Inflammatory macrophage (primary cell): ENCODE results near the gene NMS.
A peak's percentile ranks its signal among the peaks of the same experiment; 100 is the strongest.

Experiments used
- DNase-seq, 2 donors: peaks; one replicate each; pipeline ENCODE4 v3.0.0-alpha.2; 2020 to 2022

The NMS gene

DNA sequence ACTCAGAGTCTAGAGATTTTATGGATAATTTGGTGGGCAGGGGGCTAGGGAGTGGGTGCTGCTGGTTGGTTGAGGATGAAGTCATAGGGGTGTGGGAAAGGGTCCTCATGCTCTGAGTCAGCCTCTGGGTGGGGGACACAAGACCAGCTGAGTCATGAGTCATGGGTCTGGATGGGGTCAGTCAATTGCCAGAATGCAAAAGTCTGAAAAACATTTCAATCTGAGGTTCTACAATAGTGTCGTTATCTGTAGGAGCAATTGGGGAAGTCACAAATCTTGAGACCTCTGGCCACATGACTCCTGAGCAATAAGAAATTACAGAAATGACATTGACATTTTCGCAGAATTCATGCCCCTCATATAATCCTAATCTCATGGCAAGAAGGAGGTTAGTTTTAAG is 15.1 kb downstream of the NMS start:
- peak; percentile 60 to 62 for DNase-seq

DNA sequence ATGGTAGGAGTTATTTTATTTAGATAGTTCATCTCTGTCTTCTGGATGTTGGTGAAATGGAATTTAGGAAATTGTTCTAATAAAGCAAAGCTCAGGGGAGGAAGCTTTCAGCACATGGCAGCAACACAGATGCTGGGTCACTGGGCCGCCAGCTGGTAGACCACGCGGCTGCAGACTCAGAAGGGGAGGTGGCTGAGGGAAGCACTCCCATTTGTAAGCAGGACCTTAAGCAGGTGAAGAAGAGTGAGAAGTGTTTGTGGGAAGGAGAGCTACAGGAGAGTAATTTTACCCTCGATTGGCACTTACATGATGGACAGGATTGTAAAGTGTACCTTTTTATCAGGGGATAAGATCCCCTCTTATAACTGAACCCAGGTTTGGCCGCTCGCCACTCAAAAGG is 24.4 kb downstream of the NMS start:
- no peak for DNase-seq

GRCh38 chr2:100502782-100503181 is 32.5 kb downstream of the NMS start:
- DNase-seq: no peak

- DNase-seq: no peak
Observed at GRCh38 chr2:100504542-100504941, 34.3 kb downstream of the NMS start.

GRCh38 chr2:100509066-100509465 is 38.8 kb downstream of the NMS start:
- DNase-seq: no peak

- peak; percentile 60 to 70 for DNase-seq
Observed at GRCh38 chr2:100513650-100514049, 43.4 kb downstream of the NMS start.

- DNase-seq: no peak
Observed at GRCh38 chr2:100517556-100517955, 47.3 kb downstream of the NMS start.

- DNase-seq: peak in 1 of 2 donors; percentile 13
Observed at GRCh38 chr2:100518801-100519200, 48.5 kb downstream of the NMS start.

GRCh38 chr2:100520224-100520623 is 49.9 kb downstream of the NMS start:
- DNase-seq: no peak

- DNase-seq: no peak
Observed at GRCh38 chr2:100522430-100522829, 52.1 kb downstream of the NMS start.

- no peak for DNase-seq
Observed at GRCh38 chr2:100524331-100524730, 54.0 kb downstream of the NMS start.

- DNase-seq: no peak
Observed at GRCh38 chr2:100526868-100527267, 56.6 kb downstream of the NMS start.

DNA sequence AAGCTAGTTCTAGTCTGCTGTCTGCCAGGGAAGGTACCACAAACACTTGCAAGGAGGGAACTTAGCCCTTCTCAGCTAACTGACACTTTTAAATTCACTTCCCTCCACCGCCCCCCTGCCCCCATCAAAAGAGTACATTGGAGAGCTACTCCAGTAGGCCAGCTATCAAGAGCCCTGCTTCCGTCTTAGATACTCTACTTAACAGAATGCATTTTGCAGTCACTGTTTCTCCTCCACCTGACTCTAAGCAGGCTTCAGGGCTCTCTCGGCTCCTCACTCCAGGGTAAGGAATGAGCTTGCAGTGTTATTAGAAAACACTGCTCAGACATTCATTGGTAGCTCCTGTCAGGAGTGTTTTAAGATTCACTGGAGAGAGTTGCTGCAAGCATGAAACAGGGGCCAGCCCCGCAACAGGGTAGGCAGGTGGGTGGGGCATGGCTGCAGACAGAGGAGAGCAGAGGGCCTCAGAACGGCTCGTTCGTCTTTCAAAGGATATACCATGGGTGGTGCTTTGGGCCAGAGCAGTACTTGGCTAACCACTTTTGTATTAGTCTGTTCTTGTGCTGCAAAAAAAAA is 57.2 kb downstream of the NMS start:
- no peak for DNase-seq

GRCh38 chr2:100529176-100529575 is 58.9 kb downstream of the NMS start:
- DNase-seq: no peak

- no peak for DNase-seq
Observed at GRCh38 chr2:100529900-100530299, 59.6 kb downstream of the NMS start.
